Natural killer cell (primary cell): ENCODE data around the gene TMTC2. TPM values are rescaled to one million over a fixed set of nuclear protein-coding genes. Genes with fewer than 3 reads are reported as not detected.

Source experiments
- ATAC-seq, 3 donors: fragments of 150-1000 bp in 2 of 3; fragments of 200-7000 bp in 1 of 3; cut with Tn5 transposase; 1 replicate in 1 of 3; 2 replicates in 2 of 3; pipeline ENCODE4 v1.10.0; 2021; ENCODE audit warnings: mild to moderate bottlenecking in 2 of 3, moderate library complexity in 2 of 3
- DNase-seq, 2 donors: peaks; one replicate each; pipeline versions ENCODE4 v3.0.0 to v3.0.0-alpha.2; 2013 to 2021; ENCODE audit warnings: mixed read lengths in 1 of 2
- H3K27ac ChIP-seq: one replicate; pipeline ENCODE4 v1.5.1; 2013; ENCODE audit warnings: mild to moderate bottlenecking, low read length
- H3K27me3 ChIP-seq: one replicate; pipeline ENCODE4 v1.6.1; 2013; ENCODE audit warnings: low read length; ENCODE audit not compliant: control insufficient read depth, insufficient read depth
- H3K36me3 ChIP-seq: one replicate; pipeline ENCODE4 v1.6.1; 2013; ENCODE audit warnings: low read length; ENCODE audit not compliant: control insufficient read depth, insufficient read depth
- H3K4me1 ChIP-seq: one replicate; pipeline ENCODE4 v1.6.1; 2013; ENCODE audit warnings: low read length; ENCODE audit not compliant: control insufficient read depth, insufficient read depth
- H3K4me3 ChIP-seq: one replicate; pipeline ENCODE4 v1.5.1; 2013; ENCODE audit warnings: low read length
- H3K9me3 ChIP-seq: one replicate; pipeline ENCODE4 v1.6.1; 2013; ENCODE audit warnings: low read length; ENCODE audit not compliant: control insufficient read depth, insufficient read depth
- H3K27ac Mint-ChIP-seq, 2 donors: one replicate each; pipeline ENCODE4 v1.8.0; 2022; ENCODE audit warnings: mild to moderate bottlenecking in 2 of 2, mixed read lengths in 2 of 2, moderate library complexity in 1 of 2
- H3K27me3 Mint-ChIP-seq, 2 donors: one replicate each; pipeline ENCODE4 v1.8.0; 2022; ENCODE audit warnings: low read depth in 2 of 2, mixed read lengths in 2 of 2
- H3K36me3 Mint-ChIP-seq: one replicate; pipeline ENCODE4 v1.8.0; 2022; ENCODE audit warnings: mixed read lengths
- H3K4me1 Mint-ChIP-seq, 2 donors: one replicate each; pipeline ENCODE4 v1.8.0; 2022; ENCODE audit warnings: mixed read lengths in 2 of 2
- H3K4me3 Mint-ChIP-seq: one replicate; pipeline ENCODE4 v1.8.0; 2022; ENCODE audit warnings: mild to moderate bottlenecking, moderate library complexity, mixed read lengths
- H3K9me3 Mint-ChIP-seq, 2 donors: one replicate each; pipeline ENCODE4 v1.8.0; 2022; ENCODE audit warnings: mixed read lengths in 2 of 2
- CTCF ChIP-seq: fragments of 200-600 bp; IDR thresholded peaks from one replicate; pipeline ENCODE4 v1.8.0; 2022; ENCODE audit warnings: antibody characterized with exemption
- whole genome bisulfite sequencing: methylation state at CpG from one replicate; pipeline ENCODE4 v1.1.7; 2013; ENCODE audit warnings: missing lambda C conversion rate; ENCODE audit not compliant: insufficient coverage; 5-methylcytosine and 5-hydroxymethylcytosine counted together
- intact Hi-C: fragments of 100-400 bp; cut with micrococcal nuclease; formaldehyde crosslinking; loops from one replicate; pipeline ENCODE4 v1.14.2; 2022
- total RNA-seq, 4 donors: library from RNA; stranded (reverse); fragments of 120-200 nt in 1 of 4; gene quantifications; one replicate each; pipeline versions ENCODE4 v1.2.3 to v1.2.4, GENCODE V29; 2013 to 2022

The TMTC2 gene
- total RNA-seq, 3 donors from 2014 or later (not counting 1 experiment from before 2014, with no cell fraction given): 1.4 to 2.3 (median 1.6) TPM

DNA sequence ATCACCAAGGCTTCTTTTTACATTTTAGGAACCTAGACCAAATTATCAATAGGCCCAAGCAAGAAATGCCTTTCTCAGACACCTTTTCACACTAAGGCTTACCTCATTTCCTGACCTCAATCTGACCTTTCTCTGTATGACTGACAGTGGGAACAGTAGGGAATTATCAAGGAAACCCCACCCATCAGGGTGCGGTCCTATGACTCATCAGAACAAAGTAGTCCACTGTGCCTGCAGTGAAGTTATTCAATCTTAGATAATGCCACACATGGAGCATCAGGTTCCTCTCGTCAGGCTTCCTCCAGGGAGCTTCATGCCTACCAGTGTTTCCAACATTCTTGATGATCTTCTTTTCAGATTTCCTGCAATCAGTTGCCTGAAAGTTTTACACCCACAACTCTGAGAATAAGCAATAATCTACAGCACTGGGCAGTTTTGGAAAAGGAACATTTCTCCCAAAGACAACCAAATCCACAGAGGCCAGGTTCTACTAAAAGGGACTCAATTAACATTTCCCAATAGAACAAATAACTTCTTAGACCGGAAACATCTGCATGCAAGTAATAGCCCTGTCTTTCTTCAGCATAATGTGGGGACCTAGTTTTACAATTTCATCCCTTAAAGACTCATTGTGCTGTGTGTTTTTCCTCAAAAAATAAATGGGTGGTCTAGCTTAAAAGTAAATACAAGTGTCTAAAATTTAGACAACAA, 35.9 kb upstream of the TMTC2 start:
- Histone ChIP-seq H3K4me1 (no peaks in the 10 kb centered on the region), H3K4me3 (no peak overlapping the region), H3K36me3 (no peaks in the 10 kb centered on the region), H3K27me3 (no peaks in the 10 kb centered on the region), H3K27ac (no peak overlapping the region), H3K9me3 (no peaks in the 10 kb centered on the region)
- Mint-ChIP-seq H3K4me3 (no peak overlapping the region), H3K4me1 (peaks cover 0 to 7% of the 10 kb centered on the region in 2 donors), H3K9me3 (no peaks in the 10 kb centered on the region), H3K36me3 (no peaks in the 10 kb centered on the region), H3K27me3 (no peaks in the 10 kb centered on the region), H3K27ac (no peak overlapping the region)
- TF ChIP-seq CTCF: no peak
- ATAC-seq: no peak
- intact Hi-C loops: no loop called here
- 64% methylated on average over 3 of the region's 3 CpGs for WGBS
- DNase-seq: peak in 1 of 2 donors; percentile 20

DNA sequence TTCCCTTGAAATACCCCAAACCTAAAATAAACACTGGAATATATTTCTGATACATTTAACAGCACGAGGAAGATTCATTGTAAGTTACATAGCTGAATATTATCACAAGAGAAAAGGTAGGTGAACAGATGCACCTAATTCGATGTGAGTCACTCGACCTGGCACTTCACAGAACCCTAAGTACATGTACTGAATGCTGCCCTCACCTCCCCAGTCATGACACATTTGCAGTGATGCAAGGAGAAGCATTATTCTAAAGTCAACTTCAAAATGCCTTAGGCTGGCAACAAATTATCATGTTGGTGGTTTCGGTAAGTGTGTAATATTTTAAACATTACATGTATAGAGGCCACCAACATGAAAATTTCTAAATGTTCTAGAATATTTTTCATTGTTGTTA, 35.2 kb upstream of the TMTC2 start:
- Mint-ChIP-seq H3K4me1 (peaks cover 0 to 7% of the 10 kb centered on the region in 2 donors), H3K4me3 (no peak overlapping the region), H3K36me3 (no peaks in the 10 kb centered on the region), H3K9me3 (no peaks in the 10 kb centered on the region), H3K27ac (no peak overlapping the region), H3K27me3 (no peaks in the 10 kb centered on the region)
- TF ChIP-seq CTCF: no peak
- no peaks in the 10 kb centered on the region for H3K9me3 ChIP-seq
- intact Hi-C loops: no loop called here
- 92% methylated on average over 3 of the region's 4 CpGs for WGBS
- no peaks in the 10 kb centered on the region for H3K27me3 ChIP-seq
- no peaks in the 10 kb centered on the region for H3K4me1 ChIP-seq
- no peak overlapping the region for H3K4me3 ChIP-seq
- no peak overlapping the region for H3K27ac ChIP-seq
- DNase-seq (no peak), ATAC-seq (no peak)
- H3K36me3 ChIP-seq: no peaks in the 10 kb centered on the region

GRCh38 chr12:82652071-82652470, 34.6 kb upstream of the TMTC2 start:
- Histone ChIP-seq H3K27ac (no peak overlapping the region), H3K4me1 (no peaks in the 10 kb centered on the region), H3K36me3 (no peaks in the 10 kb centered on the region), H3K4me3 (no peak overlapping the region), H3K27me3 (no peaks in the 10 kb centered on the region), H3K9me3 (no peaks in the 10 kb centered on the region)
- H3K27me3 Mint-ChIP-seq: no peaks in the 10 kb centered on the region
- H3K27ac Mint-ChIP-seq: no peak overlapping the region
- TF ChIP-seq CTCF: no peak
- H3K4me3 Mint-ChIP-seq: no peak overlapping the region
- peaks cover 0 to 7% of the 10 kb centered on the region in 2 donors for H3K4me1 Mint-ChIP-seq
- 60% methylated on average over 1 of the region's 1 CpG for WGBS
- ATAC-seq: no peak
- intact Hi-C loops: no loop called here
- no peak for DNase-seq
- no peaks in the 10 kb centered on the region for H3K36me3 Mint-ChIP-seq
- H3K9me3 Mint-ChIP-seq: no peaks in the 10 kb centered on the region

DNA sequence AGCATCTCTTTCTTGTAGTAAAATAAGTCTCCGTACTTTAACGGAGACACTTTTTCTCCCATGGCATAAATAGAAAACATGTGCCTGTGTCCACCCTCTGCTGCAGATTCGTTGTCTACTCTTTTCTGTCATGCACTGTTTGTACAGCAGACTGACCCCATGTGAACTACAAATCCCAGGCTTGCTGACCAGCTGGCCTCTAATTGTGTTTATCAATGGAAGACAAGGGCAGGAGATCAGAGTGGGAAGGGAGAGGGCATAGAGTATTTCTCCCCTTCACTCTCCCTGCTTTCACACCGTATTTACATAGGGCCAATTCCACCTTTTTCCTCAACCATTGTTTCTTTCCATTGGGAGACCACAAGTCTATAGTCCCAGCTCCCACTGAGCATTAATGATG, 31.0 kb upstream of the TMTC2 start:
- Histone ChIP-seq H3K4me3 (no peak overlapping the region), H3K9me3 (no peaks in the 10 kb centered on the region), H3K36me3 (no peaks in the 10 kb centered on the region), H3K27me3 (no peaks in the 10 kb centered on the region), H3K4me1 (no peaks in the 10 kb centered on the region), H3K27ac (no peak overlapping the region)
- no peaks in the 10 kb centered on the region for H3K27me3 Mint-ChIP-seq
- H3K27ac Mint-ChIP-seq: no peak overlapping the region
- TF ChIP-seq CTCF: no peak
- H3K9me3 Mint-ChIP-seq: peaks cover 0 to 9% of the 10 kb centered on the region in 2 donors
- no peak overlapping the region for H3K4me3 Mint-ChIP-seq
- DNase-seq (no peak), ATAC-seq (no peak)
- intact Hi-C loops: no loop called here
- WGBS: 83% methylated on average over 3 of the region's 4 CpGs
- H3K4me1 Mint-ChIP-seq: peaks cover 0 to 3% of the 10 kb centered on the region in 2 donors
- no peaks in the 10 kb centered on the region for H3K36me3 Mint-ChIP-seq
